Measurements from ENCODE around the gene MT4.
"Not testable (repeated sequence)": the region's sequence is repeated elsewhere in the genome, so short reads cannot be mapped to it uniquely, and the experiment has no call there.

MT4 gene

DNA sequence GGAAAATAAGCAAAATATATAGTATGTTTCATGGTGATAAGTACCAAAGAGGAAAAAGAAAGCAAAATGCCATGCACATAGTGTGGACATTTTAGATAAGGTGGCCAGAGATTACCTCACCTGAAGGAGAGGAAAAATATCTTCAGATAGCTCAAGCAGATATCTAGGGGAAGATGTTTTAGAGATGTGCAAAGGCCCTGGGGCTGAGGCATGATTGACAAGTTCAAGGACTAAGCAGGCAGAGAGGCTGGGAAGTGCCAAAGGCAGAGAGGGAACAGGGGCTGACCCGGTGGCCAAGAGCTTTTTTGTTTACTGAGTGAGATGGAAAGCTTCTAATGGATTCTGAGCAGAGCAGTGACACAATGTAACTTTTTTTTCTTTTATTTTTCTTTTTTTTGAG is 4.4 kb upstream of the MT4 start:
- DNase-seq = no peak

DNA sequence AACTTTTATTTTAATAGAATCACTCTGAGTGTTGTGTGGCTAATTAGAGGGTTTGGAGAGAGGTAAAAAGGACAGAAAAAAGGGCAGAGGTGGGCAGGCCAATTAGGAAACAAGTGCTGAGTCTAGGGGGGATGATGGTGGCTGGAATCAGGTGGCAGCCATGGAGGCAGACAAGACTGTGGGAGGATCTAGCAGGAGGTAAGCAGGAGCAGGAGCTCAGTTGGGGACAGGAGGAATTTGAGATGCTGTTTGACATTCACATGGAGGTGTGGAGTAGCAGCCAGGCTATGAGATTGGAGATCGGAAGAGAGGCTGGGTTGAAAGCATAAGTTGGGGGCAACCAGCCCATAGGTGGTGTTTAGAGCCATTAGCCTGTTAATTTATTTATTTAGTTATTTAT is 3.7 kb upstream of the MT4 start:
- DNase-seq = no peak

DNA sequence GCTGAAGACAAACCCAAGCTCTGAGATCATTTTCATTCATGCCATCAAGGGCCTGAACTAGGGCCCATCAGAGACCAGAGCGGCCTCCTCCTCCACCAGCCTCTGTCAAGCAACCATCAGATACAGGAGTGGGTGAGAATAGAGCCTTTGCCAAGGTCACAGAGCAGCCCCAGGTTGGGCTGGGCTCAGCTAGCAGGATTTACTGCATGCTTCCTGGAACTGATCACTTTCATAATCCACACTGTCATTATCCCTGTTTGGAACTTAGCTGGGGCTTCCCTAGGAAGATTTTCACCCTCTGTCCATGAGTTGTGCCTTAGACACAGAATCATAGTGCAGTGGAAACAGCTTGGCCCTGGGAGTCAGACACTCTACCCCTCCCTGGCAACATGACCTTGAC is 5.1 kb downstream of the MT4 start:
- DNase-seq = no peak

DNA sequence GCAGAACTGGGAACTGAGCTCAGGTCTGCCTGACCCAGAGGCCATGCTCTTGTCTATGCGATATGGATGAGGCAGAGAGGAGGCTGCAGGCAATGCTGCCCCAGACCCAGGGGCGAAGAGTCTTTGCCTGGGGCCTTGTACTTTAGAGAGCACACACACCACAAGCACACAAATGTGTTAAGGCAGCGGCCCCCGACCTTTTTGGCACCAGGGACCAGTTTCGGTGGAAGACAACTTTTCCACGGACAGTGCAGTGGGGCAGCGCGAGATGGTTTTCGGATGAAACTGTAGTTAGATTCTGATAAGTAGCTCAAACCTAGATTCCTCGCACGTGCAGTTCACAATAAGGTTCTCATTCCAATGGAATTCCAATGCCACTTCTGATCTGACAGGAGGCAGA is 6.7 kb downstream of the MT4 start:
- no peak for DNase-seq

DNA sequence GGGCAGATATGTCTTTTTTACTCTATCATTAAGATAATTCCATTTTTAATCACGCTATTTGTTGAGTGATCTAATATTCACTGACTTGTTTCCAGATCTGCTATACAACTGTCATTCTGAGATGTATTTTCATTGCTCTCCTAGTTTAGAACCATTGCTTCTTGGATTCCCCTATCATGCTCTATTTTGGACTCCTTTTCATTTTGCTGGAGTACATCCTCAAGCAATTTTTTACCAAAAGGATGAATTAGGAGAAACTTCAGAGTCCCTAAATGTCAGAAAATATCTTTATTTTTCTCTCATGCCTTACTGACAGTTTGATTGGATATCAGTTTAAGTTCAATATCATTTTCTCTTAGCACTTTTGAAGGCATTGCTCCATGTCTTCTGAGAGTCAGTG is 9.8 kb downstream of the MT4 start:
- no peak for DNase-seq

DNA sequence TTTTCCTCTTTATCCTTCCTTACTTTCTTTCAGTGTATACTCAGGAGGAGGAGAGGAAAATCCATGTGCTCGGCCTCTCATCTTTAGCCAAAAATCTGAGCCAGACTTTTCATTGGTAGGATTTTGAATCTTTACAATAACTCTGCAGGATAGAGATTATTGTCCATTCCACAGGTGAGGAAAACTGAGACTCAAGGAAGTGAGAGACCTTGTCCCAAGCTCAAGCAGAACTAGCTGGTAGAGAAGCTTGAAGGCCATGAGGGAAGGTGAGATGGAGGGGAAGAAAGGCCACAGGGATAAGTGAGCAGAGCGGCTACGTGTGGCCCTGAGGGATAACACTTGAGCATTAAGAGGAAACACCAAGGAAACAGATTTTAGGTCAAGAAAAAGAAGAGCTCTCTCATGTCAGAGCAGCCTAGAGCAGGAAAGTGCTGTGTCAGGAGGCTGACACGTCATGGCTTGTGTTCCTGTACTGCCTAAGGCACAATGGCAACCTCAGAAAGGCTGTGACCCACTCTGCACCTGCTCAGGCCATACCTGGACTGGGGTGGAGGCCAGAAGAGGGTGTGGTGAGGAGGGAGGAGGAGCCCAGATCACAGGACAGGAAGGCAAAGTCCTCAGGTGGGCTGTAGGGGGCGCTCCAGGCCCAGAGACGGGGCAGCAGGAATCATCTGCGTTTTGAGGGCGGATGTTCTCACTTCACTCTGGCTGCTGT is 11.9 kb downstream of the MT4 start:
- DNase-seq = peak; percentile 87

DNA sequence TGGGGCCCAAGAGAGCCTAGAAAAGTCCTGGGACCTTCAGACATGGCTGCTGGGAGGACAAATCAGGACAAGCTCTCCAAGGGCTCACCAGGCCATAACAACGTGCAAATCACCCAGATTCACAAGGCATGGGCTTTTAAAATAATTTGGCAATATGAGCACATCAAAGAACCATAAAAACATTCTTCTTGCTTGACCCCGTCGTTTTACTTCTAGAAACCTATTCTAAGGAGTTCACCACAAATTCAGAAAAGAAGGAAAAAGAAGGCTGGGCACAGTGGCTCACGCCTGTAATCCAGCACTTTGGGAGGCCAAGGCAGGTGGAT is 12.4 kb downstream of the MT4 start:
- DNase-seq = no peak

DNA sequence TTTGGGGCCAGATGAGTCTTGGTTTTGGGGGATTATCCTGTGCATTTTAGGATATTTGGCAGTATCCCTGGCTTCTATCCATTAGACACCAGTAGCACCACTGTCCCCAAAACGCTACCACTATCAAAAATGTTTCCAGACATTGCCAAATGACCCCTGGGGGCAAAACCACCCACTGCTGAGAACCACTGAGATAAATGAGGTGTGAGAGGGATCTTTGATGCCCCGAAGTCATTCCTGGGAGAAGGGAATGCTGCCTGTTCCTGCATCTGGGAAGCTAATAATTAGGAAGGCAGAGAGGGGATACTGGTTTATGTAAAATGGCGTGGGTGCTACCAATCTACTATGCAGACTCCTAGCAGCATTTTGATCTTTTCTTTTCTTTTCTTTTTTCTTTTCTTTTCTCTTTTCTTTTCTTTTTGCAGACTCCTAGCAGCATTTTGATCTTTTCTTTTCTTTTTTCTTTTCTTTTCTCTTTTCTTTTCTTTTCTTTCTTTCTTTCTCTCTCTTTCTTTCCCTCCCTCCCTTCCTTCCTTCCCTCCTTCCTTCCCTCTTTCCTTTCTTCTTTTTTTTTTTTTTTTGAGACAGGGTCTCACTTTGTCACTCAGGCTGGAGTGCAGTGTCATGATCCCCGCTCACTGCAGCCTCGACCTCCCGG is 15.6 kb downstream of the MT4 start:
- DNase-seq = no peak

DNA sequence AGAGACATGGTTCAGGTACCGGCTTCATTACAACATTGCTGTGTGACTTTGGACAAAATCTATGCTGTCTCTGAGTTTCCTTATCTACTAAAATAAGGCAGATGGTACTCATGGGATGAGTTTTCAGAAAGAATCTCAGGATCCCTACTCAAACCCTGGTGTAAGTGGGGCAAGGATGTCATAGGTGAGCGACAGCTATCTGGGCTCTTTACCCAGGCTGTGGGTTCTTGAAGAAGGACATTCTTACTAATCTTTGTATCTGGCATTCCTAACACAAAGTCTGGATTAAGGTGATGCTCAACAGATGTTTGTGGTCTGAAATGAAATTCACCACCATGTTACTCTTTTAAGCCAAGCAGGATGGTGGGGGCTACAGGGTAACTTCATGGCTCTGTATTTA is 18.0 kb downstream of the MT4 start:
- not testable (repeated sequence) for DNase-seq

DNA sequence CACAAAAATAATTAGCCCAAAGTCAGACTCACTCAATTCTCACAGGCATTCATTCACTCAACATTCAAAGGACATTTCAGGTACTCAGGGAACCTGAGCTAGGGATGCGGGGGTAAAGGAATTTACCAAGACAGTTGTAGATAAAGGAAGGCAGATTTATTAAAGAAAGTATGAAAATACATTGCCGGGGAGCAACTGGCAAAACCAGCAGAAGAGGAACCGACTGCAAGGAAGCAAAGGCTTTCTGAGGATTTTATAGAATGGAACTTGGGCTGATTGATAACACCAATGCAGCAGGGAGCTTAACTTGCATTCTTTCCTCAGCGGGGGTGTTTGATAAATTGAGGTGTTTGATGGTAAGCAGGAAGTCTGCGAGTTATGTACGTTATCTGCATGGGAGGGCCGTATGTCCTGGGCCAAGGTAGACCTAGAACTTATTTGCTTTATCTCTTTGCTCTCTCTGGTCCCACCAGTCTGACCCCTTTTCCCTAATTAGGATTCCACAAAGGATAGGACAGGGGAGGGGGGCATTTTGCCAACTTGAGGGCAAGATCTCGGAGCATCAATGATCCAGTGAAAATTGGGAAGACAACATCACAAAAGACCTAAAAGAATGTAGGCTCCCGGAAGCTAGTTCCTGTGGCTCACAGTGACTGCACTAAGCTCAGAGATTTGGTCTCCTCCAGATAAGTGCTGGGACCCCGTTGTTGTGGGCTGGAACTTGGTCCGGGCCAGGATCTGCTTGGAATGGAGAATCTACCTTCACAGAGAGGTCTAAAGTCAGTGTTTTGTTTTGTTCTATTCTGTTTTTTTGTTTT is 18.7 kb downstream of the MT4 start:
- no peak for DNase-seq

DNA sequence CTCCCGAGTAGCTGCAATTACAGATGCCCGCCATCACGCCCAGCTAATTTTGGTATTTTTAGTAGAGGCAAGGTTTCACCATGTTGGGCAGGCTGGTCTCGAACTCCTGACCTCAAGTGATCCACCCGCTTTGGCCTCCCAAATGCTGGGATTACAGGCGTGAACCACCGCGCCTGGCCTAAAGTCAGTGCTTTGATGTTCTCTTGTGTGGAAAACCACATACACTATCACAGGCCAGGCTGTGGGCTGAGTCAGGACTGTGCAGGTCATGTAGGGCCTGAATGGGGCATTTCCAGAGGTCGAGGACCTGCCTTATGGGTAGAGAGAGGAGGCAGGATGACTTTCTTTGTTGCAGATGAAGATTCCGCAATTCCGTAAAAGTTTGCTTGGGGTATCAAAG is 19.4 kb downstream of the MT4 start:
- DNase-seq = no peak

DNA sequence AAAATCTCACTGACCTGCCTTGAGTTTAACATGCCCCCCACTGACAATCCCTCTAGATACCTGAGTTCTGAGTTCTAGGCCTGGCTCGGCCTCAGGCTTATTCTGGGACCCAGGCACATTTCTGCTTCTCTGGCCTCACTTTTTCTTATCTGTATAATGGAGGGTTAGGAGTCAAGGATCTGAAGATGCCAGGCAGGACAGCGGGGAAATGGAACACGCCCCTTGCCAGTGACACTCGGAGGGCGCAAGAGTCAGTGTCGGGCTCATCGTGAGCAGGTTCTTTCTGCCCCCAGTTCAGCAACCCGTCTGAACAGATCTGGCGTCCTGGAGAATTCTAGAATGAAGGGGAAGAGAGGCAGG is 23.9 kb downstream of the MT4 start:
- DNase-seq = no peak

DNA sequence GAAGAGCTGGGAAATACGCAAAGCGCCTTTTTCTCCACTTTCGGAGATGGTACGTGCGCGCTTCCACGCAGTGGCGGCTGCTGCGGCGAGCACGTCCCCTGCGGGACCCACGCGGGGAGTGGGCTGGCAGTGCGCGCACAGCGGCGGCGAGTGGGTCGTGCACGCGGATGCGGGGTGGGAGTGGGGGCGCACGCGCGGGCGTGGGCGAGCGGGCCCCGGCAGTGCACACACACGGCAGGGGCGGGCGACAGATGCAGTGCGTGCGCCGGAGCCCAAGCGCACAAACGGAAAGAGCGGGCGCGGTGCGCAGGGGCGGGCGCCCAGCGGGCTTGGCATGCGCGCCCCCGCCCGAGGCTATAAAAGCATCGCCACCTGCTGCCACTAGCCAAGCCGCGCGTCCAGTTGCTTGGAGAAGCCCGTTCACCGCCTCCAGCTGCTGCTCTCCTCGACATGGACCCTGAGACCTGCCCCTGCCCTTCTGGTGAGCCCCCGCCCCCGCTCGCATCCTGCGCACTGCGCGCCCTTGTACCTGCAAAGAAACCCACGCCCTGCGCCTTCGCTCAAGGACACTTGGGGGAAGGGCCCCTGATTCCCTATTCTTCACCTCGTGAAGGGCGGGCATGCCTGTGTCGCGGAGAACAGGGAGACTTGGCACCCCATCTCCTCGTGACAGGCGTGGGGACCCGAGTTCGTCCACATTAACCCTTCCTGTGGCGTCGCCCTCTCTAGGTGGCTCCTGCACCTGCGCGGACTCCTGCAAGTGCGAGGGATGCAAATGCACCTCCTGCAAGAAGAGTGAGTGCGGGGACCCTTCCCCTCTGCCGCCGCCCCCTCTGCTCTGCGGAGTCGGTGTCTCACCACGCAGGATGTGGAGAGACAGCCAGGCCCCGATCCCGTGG is 24.5 kb downstream of the MT4 start, which contains the start of gene MT3:
Gene MT3, plus strand, starts transcription at position 388 of the 899 bp plus-strand sequence. Its CDS starts 63 bp downstream, at position 451.
- peak; percentile 25 for DNase-seq

DNA sequence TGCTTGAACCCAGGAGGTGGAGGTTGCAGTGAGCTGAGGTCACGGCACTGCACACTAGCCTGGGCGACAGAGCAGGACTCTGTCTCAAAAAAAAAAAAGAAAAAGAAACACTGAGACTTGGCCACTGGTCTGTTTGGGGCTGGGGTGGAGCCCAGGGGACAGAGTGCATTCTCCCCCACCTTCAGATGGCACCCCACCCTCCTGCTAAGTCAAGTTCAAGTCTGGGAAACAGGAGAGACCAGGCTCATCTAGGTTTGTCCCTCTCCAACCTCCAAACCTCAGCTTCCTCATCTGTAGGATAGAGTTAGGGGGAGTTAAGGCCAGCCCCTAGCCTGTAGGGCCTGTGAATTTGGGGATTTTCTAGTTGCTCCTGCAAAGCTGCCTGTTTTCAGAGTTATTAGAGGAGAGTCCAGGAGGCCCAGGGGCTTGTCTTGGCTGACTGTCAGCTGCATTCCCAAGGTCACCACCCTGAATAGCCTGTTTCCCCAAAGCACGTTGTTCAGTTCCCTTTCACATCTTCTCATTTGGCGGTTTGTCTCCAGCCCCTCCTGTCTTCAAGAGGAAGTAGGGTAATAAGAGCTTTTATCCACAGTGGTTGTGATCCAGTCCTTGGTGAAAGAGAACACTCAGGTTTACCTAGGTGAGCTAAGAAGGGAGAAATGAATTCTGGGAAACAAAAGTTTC is 26.6 kb downstream of the MT4 start:
- DNase-seq = no peak

DNA sequence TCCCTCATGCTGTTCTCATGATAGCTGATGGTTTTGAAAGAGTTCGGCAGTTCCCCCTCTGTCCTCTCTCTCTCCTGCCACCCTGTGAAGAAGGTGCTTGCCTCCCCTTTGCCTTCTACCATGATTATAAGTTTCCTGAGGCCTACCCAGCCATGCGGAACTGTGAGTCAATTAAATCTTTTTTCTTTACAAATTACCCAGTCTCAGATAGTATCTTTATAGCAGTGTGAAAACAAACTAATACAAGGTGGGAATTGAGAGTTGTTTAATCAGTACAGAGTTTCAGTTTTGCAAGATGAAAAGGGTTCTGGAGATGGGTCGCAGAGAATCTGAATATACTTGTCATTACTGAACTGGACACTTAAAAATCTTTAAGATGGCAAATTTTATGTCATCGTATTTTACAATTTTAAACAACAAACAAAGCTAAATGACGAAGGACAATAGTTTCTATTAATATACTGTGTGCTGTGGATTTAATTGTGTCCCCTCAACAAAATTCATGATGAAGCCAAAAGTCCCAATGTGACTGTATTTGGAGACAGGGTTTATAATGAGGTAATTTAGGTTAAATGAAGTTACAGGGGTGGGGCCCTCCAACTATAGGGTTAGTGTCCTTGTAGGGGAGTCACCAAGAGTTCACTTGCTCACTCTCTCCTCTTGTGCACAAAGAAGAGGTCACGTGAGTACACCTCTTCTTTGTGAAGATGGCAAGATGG is 28.9 kb downstream of the MT4 start:
- DNase-seq = no peak

DNA sequence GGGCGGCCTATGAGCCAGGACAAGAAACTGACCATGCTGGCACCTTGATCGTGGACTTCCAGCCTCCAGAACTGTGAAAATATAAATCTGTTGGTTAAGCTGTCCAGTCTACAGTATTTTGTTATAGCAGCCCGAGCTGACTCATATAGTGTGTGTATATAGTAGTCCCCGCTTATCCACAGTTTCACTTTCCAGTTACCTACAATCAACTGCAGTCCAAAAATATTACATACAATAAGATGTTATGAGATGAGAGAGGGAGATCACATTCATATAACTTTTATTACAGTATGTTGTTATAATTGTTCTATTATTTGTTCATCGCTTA is 29.4 kb downstream of the MT4 start:
- no peak for DNase-seq

DNA sequence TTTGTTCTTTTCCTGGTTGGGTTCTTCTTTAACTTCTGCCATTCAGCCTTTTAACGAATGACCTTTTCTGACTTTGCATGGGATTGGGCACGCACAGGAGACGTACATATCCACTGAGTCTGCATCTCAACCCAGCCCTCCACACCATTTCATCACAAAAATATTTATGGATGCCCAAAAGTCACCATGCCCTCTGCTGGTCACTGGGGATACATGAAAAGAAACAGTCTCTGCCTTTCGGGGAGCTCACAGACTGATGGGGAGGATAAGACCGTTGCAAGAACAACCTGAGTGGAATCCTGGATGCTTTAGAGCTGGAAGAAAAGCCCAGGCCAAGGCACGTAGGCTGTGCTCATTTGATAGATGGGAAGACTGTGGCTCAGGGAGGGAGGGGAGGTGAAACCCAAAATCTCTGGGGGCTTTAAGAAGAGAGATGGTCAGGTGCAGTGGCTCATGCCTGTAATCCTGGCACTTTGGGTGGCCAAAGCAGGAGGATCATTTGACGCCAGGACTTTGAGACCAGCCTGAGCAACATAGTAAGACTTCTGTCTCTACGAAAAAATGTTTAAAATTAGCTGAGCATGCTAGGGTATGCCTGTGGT is 35.6 kb downstream of the MT4 start:
- peak; percentile 43 for DNase-seq

DNA sequence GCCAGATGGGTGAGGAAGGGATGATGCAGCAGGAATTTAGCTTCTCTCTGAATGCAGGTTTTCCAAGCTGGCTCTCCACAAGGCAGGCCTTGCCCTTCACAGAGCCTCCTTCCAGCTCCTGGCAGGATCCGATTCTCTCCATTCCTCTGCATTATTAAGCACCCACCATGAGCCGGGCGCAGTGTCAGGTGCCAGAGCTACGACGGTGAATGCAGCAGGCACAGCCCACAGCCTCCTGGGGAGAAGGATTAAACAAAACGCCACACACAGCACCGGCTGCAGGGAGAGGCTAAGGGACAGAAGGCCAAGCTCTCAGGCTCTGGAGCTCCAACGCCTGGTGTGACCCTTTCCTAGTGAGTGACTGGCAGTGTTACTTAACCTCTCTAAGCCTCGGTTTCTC is 36.5 kb downstream of the MT4 start:
- DNase-seq = no peak

DNA sequence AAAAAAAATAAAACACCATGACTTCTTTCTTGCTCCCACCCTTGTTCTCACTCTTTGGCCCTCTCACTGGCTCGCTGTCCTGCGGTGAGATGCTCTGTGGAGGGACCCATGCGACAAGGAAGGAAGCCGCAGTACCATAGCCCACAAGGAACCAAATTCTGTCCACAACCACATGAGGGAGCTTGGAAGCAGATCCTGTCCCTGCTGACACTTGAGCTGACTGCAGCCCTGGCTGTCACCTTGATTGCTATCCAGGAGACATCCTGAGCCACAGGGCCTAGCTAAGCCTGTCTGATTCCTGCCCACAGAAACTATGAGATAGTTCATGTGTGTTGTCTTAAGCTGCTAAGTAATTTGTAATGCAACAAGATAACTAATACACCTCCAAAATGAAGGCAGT is 38.7 kb downstream of the MT4 start:
- no peak for DNase-seq

DNA sequence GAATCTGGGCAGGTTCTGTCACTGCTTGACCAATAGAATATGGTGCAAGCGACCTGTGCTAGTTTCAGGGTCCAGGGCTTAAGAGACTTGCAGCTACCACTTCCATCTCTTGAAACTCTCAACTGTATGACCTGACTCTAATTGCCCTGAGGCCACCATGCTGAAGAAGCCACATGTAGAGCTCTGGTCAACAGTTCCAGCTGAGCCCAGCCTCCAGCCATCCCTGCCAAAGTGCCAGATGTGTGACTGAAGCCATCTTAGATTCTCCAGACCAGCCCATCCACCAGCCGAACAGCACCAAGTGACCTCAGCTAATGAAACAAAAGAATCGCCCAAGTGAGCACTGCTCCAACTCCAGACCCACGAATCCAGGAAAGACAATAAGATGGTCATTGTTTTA is 40.1 kb downstream of the MT4 start:
- DNase-seq = no peak

DNA sequence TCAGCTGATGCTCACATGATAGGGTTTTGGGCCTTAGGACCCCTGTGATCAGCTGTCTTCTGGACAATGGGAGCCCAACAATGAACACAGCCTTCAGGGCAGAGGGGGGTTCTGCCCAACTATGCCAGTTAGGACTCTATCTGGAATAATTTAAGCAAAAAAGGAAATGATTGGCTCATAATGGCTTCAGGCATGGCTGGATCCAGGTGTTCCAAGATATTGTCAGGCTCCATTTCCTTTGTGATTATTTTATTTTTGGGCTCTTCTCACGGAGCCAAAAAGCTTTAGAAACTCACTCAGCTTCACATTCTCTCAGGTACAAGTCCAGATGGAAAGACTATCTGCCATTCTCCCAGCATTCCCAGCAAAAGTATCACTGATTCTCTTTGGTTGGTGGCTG is 40.6 kb downstream of the MT4 start:
- DNase-seq = no peak

DNA sequence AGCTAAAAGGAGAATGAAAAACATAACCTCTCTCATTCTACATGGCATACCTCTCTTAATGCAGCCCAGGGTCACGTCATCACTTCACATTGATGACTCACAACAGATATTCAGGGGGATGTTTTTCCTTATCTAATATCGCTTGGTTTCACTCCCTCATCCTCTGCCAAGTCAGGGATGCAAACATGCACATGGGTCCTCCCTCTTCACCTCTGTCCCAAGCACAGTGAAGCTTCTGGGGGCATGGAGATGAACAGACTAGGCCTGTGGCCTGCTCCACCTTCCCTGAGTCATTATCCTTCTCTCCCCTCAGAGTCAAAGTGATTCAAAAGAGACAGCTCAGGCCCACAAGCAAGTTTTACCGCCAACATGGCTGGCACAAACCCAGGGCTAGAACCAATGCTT is 41.2 kb downstream of the MT4 start:
- no peak for DNase-seq

Data from activated naive CD4-positive, alpha-beta T cell treated with Interleukin-2 at 50 U/mL for 16 hours (primary cell).